HG03045 (cell line): ENCODE measurements around the gene BBOX1.

ENCODE experiments used
- ATAC-seq: cut with Tn5 transposase; IDR thresholded peaks from one replicate; pipeline ENCODE4 v1.9.1; 2021; ENCODE audit warnings: mild to moderate bottlenecking, moderate library complexity; ENCODE audit not compliant: unreplicated experiment

The BBOX1 gene

GRCh38 chr11:27024865-27025264 is 15.8 kb upstream of the BBOX1 start:
- no peak for ATAC-seq

GRCh38 chr11:27025312-27025955 is 15.2 kb upstream of the BBOX1 start:
- no peak for ATAC-seq

- ATAC-seq: no peak
These were observed 14.5 kb upstream of the BBOX1 start for GRCh38 chr11:27025957-27026733.

- no peak for ATAC-seq
These were observed 12.1 kb upstream of the BBOX1 start for GRCh38 chr11:27028561-27028965.

GRCh38 chr11:27029966-27030365 is 10.6 kb upstream of the BBOX1 start:
- ATAC-seq: no peak

GRCh38 chr11:27031754-27032153 is 8.9 kb upstream of the BBOX1 start:
- no peak for ATAC-seq

- ATAC-seq: no peak
These were observed 742 bp upstream of the BBOX1 start for GRCh38 chr11:27039873-27040272.

- ATAC-seq: no peak
These were observed 705 bp downstream of the BBOX1 start for GRCh38 chr11:27041141-27041899.

- no peak for ATAC-seq
These were observed 6.3 kb downstream of the BBOX1 start for GRCh38 chr11:27046956-27047355.

GRCh38 chr11:27052668-27053067 is 12.1 kb downstream of the BBOX1 start:
- no peak for ATAC-seq

- no peak for ATAC-seq
These were observed 14.6 kb downstream of the BBOX1 start for GRCh38 chr11:27055065-27055682.

GRCh38 chr11:27057091-27057780 is 16.6 kb downstream of the BBOX1 start:
- ATAC-seq: no peak

- no peak for ATAC-seq
These were observed 17.8 kb downstream of the BBOX1 start for GRCh38 chr11:27058456-27058855.

- no peak for ATAC-seq
These were observed 18.8 kb downstream of the BBOX1 start for GRCh38 chr11:27059431-27059830.

GRCh38 chr11:27060816-27061460 is 20.3 kb downstream of the BBOX1 start:
- ATAC-seq: no peak

- no peak for ATAC-seq
These were observed 20.8 kb downstream of the BBOX1 start for GRCh38 chr11:27061461-27061821.

- ATAC-seq: no peak
These were observed 23.5 kb downstream of the BBOX1 start for GRCh38 chr11:27064086-27064485.

- ATAC-seq: no peak
These were observed 34.6 kb downstream of the BBOX1 start for GRCh38 chr11:27075192-27075591.

- no peak for ATAC-seq
These were observed 35.0 kb downstream of the BBOX1 start for GRCh38 chr11:27075655-27076054.

GRCh38 chr11:27076121-27076589 is 35.5 kb downstream of the BBOX1 start:
- no peak for ATAC-seq
